Measurements from ENCODE around the gene FAM83E.
A peak's percentile ranks its signal among the peaks of the same experiment; 100 is the strongest.
"Not testable (repeated sequence)": the region's sequence is repeated elsewhere in the genome, so short reads cannot be mapped to it uniquely, and the experiment has no call there.

Gene FAM83E

GRCh38 chr19:48639483-48640375 lies 24.9 kb upstream of the FAM83E start:
- DNase-seq = no peak

GRCh38 chr19:48638831-48639381 lies 24.0 kb upstream of the FAM83E start:
- DNase-seq = no peak

DNA sequence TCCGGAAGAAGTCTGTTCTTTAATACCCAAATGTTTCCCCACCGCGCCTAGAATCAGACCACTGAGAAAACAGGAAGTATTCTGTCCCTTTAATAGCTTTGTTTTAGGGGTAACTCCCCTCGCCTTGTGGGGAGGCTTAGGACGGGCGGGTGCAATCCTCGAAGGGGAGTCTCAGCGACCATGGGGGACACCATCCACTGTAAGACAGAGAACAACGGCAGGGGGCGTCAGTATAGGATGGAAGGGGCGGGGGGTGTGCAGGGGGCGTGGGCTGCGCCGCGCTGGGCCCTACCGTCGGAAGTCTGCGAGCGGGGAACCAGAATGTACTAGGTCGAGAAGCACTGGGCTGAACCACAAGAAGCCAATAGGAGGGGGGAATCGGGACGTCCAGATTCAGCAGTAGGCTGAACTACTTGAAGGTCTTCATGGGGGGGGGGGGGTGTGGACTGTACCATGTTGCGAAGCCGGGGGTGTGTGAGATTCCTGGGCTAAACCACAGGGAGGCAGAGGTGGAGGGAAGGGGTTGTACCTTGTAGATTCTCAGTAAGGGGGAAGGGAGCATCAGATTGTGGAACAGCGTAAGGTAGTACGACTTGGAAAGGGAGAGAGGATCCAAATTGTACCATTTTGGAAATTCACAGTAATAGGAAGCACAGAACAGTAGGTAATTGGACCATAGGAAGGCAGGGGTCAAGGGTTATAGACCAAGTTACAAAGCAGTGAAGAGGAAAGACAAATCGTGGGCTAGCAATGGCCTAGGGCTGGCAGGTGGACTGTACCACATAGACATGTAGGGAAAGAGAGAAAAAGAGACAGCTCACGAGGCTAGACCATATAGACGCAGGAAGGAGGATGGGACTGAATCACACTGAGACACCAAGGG lies 23.3 kb upstream of the FAM83E start:
- DNase-seq = peak; percentile 94

DNA sequence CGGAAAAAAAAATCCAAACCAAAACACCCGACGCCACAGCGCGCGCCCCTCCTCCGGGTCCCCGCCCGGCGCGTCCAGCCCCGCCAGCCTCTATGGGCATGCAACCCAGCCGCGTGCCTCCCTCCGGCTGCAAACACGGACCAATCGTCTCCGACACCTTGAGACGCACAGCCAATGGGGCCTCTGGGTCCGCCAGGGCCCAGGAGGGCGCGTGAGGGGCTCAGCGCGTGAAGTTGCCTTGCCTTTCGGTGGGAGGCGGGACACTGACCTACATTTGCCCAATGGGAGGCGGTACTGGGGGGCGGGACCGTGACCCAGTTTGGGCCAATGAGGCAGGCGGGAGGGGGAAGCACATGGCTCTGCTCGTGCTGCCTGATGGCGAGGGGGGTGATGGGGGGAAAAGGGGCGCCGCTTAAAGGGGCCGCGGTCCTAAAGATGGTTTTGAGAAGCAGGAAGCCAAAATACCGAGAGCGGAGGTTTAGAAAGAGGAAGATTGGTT lies 22.6 kb upstream of the FAM83E start:
- peak; percentile 99 for DNase-seq

DNA sequence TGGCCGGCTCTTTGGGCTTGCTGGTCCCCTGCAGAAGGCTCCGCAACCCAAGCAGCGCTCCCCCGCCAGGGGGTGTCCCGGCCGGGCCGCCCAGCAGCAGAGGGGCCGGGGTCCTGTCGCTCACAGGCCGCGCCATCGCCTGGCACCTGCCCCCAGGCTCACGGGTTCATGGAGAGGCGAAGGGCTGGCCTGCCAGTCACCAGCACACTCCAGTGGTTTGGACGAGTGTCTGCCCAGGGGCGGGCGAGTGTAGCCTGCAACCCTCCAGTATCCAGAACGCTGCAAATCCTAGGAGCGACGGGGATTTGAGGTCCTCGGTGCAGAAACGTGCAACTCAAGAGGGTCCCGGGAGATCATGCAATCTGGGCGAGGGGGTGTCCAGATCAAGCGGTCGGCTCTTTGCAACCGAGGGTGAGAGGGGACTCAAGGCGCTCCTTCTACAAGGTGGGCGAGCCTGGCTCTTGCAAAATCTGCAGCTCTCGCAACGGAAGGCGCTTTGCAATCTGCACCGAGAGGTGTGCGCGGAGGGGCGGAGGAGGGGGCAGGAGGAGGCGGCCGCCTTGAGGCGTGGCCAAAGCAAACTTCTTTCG lies 22.1 kb upstream of the FAM83E start, which contains the start of gene DBP:
Gene DBP (minus strand): TSS at position 521 of the 590 bp plus-strand sequence. CDS start 385 bp downstream, at position 136.
- DNase-seq = no peak

DNA sequence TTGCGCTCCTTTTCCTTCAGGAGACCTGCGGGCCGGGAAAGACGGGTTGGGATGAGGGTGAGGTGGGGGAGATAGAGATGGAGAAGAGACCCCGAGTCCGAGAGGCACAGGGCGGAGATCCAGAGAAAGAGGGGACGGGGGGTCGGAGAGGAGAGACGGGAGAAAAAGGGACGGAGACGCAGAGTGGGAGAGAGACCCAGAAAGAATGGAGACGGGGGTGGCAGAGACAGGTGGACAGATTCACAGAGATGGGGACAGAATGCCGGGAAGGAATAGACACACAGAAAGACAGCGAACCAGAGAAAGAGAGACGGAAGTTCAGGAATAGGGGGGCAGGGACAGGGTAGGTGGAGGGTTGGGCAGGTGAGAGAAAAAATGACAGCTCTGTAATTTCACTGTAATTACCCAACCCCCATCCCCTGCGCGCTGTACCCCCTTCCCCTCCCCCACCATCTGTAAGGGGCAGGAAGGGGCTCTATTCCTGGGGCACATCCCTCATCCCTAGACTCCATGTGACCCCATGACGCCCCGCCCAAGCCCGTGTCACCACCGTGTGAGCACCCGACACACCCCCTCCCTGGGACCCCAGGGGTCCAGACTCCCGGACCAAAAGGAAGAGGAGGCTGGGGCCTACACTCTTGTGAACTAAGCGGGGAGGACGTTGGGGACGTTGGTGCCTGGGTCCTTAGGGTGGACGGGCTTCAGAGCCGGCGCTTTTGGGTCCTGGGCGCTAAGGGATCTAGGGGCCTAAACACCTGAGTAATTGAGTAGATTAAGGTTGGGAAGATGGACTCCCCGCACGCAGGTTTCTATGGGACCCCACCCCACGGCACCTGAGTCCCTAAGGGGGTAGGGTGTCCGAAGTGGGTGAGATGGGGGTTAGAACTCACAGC lies 21.3 kb upstream of the FAM83E start:
- no peak for DNase-seq

DNA sequence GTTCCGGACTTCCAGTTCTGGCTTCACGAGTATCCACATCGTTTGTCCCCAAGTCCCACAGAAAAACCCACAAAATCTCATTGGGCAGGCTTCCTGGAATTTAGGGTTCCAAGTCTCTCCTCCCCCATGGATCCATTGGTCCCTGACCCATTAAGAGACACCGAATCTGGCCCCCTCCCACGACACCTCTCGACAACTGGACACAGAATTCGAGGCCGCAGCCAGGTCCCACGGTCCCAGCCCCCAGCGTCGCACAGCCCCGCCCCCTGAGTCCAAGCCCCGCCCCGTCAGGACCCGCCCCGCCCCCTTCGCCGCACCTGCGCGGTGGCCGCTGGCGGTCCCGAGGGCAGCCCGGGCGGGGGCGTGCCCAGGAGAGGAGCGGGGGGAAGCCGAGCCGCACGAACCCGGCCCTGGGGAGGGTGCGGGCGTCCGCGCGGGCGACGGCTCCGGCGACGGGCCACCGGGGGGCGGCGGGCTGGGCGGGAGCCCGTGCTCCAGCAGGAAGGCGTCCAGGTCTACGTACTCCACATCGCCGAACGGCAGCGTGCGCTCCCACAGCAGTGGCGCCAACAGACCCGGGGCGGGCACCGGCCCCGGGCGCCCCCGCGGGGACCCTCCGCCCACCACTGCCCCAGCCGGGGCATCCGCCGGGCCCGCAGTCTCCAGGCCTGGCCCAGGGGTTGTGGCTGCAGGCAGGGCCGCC lies 20.5 kb upstream of the FAM83E start:
- DNase-seq = peak; percentile 43

DNA sequence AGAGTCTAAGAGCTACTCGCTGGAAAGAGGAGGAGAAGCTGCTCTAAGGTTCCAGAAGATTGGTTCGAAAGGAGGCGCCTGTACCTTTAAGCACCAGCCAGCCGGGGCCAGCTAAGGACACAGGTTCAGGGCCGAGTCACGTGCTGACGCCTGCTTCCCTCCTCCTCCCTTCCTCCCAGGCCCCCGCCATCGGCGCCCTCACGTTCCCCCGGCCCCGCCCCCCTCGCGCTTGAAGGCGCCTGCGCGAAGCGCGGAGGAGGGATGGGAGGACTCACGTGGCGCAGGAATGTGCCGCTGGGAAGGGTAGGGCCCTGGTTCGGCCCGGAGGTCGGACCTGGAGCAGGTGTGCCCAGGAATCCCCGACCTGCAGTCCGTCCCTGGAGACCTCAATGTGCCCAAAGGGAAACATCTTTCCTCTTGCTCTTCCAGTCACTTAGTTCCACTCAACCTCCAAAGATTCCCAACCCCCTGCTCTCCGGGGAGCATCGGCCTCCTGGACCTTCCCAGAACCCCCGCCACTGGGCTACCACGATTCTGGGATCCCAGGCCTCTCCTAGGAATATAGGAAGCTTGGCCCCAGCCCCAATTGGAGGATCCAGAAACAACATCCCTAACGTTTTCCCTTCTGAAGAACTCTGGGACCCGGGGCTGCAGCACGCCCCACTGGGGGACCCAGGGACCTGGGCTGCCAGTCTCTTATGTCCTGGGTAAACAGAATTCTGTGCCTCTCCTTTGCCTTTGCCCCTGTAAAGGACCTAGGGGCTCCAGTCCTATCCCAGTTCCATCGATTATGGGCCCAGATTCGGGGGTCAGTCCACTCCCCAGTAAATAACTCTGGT lies 19.8 kb upstream of the FAM83E start:
- peak; percentile 95 for DNase-seq

DNA sequence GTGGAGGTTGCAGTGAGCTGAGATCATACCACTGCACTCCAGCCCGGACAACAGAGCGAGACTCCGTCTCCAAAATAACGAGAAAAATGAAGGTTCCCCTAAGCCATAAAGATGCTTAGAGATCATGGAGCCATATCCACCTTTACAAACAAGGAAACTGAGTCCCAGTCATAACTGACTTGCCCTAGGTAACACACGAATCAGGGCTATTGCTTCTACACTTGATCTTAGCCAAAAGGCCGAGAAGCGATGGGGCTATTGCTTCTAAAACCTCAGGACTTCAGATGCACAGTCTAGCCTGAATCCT lies 19.1 kb upstream of the FAM83E start:
- DNase-seq = no peak

- DNase-seq = no peak
These were observed 18.5 kb upstream of the FAM83E start for GRCh38 chr19:48633148-48634035.

DNA sequence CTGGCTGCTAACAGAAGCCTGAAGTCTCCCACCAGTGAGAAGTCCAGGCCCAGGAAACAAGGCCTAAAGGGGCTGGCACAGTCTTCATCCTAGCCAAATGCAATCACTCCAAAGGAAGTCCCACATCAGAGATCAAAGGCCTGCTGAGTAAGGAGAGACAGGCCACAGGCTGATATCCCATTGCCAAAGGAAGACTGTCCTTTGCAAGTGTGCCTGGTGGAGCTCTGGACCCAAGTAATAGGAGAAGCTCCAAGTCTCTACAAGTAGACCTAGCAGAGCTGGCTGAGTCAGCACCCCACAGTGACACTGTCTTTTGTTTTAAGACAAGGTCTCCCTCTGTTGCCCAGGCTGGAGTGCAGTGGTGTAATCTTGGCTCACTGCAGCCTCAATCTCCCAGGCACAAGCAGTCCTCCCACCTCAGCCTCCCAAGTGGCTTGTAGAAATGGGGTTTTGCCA lies 17.8 kb upstream of the FAM83E start:
- DNase-seq = peak; percentile 39

DNA sequence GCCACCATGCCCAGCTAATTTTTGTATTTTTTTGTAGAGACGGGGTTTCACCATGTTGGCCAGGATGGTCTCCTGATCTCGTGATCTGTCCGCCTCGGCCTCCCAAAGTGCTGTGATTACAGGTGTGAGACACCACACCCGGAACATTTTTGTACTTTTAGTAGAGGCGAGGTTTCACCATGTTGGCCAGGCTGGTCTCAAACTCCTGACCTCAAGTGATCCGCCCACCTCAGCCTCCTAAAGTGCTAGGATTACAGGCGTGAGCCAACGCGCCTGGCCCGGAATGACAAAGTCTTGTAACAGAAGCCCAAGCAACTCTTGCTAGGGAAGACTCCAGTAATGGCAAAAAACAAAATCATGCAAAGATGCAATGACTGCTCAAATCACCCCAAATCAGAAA lies 17.4 kb upstream of the FAM83E start:
- not testable (repeated sequence) for DNase-seq

DNA sequence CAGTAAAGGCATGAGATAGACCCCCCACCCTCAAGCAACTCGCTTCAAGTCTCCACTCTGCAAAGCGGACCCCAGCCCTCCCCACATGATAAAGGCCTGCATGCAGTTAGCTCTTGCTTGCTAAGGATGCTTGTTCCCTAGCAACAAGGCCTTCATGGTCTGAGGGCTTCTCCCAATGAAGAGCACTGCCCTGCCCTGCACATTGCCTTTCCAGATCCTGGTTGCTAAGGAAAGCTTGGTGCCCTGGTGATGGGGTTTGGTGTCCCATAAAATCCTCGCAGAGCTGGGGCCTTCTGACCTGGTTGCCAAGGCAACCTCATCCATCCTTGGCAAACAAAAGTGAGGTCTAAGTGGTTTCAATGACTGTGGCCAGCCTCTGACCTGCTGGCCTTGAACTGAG lies 16.3 kb upstream of the FAM83E start:
- DNase-seq = no peak

DNA sequence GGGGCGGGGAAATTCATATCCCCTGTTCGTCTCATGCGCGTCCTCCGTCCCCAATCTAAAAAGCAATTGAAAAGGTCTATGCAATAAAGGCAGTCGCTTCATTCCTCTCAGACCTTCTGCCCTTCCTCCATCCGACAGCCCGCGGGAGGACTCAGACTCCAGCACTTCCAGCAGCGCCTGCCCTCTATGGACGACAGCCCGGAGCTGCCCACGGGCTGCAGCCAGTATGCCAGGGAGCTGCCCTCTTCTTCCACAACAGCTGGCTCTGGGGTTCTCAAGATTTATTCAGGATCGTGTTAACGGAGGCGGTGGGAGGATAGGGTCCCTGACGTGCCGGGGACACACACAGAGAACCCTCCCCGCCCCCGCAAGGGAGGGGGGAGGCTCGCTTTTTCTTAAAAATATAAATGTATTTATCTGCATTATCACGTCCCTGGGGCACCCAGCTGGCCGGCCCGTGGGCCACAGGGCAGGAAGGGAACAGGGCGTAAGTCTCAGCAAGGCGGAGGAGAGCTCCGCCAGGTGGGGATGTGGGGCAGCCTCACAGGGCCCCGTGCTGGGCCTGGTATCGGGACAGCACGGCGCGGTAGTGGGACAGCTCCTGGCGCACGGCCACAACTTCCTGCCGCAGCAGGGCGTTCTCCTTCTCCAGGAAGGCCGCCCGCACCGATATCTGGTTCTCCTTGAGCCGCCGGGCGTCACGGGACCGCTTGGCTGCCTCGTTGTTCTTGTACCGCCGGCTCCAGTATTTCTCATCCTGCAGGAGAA lies 15.6 kb upstream of the FAM83E start:
- no peak for DNase-seq

- DNase-seq = no peak
These were observed 14.9 kb upstream of the FAM83E start for GRCh38 chr19:48629599-48630295.

- no peak for DNase-seq
These were observed 14.4 kb upstream of the FAM83E start for GRCh38 chr19:48629297-48629598.

DNA sequence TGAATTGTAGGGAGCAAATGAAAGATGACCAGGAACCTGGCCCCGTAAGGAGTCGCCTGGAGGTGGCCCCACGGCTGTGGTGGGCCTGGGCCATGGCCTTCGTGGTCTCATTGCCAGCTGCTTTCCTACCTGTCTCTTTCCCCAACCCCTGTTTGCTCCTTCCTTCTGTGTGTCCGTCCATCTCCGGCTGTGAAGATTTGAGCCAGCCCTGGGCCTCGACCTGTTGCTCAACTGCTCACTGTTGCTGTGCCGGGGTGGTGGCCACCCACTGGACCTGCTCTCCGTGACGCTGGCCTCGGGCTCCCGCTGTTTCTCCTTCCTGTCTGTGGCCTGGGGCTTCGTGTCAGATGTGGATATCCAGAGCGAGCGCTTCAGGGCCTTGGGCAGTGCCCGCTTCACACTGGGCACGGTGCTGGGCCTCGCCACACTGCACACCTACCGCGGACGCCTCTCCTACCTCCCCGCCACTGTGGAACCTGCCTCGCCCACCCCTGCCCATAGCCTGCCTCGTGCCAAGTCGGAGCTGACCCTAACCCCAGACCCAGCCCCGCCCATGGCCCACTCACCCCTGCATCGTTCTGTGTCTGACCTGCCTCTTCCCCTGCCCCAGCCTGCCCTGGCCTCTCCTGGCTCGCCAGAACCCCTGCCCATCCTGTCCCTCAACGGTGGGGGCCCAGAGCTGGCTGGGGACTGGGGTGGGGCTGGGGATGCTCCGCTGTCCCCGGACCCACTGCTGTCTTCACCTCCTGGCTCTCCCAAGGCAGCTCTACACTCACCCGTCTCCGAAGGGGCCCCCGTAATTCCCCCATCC lies 13.8 kb upstream of the FAM83E start:
- no peak for DNase-seq
